Measurements from ENCODE around the gene P4HA2.

Gene P4HA2

GRCh38 chr5:132198571-132198970 lies 29.1 kb downstream of the P4HA2 start:
- H3K36me3 ChIP-seq (ENCODE audit: control insufficient read depth, insufficient read depth, low read length): no peaks in the 10 kb centered on the region
- TF ChIP-seq CTCF (IDR thresholded peaks at IDR 0.05; ENCODE audit: insufficient read depth, low read length, poor library complexity, severe bottlenecking): no peak

GRCh38 chr5:132195727-132196126 lies 31.9 kb downstream of the P4HA2 start:
- Histone ChIP-seq H3K36me3 (ENCODE audit: control insufficient read depth, insufficient read depth, low read length) (no peaks in the 10 kb centered on the region), H3K4me3 (replicated peaks; ENCODE audit: low read depth, low read length) (no peak overlapping the region), H3K27me3 (replicated peaks; ENCODE audit: control insufficient read depth, insufficient read depth, low read length) (no peaks in the 10 kb centered on the region; the same call in 1 of the 2 replicates)
- DNase-seq (ENCODE audit: extremely low read depth, insufficient read length): no peak
- no peak for TF ChIP-seq CTCF (IDR thresholded peaks at IDR 0.05; ENCODE audit: insufficient read depth, low read length, poor library complexity, severe bottlenecking)

More at GRCh38 chr5:132198571-132198970, 29.1 kb downstream of the P4HA2 start:
- Histone ChIP-seq H3K27me3 (replicated peaks; ENCODE audit: control insufficient read depth, insufficient read depth, low read length) (no peaks in the 10 kb centered on the region; the same call in 1 of the 2 replicates), H3K4me3 (replicated peaks; ENCODE audit: low read depth, low read length) (no peak overlapping the region)
- no peak for DNase-seq (ENCODE audit: extremely low read depth, insufficient read length)

- Histone ChIP-seq H3K36me3 (ENCODE audit: control insufficient read depth, insufficient read depth, low read length) (no peaks in the 10 kb centered on the region), H3K27me3 (replicated peaks; ENCODE audit: control insufficient read depth, insufficient read depth, low read length) (no peaks in the 10 kb centered on the region), H3K4me3 (replicated peaks; ENCODE audit: low read depth, low read length) (no peak overlapping the region)
- no peak for TF ChIP-seq CTCF (IDR thresholded peaks at IDR 0.05; ENCODE audit: insufficient read depth, low read length, poor library complexity, severe bottlenecking)
- DNase-seq (ENCODE audit: extremely low read depth, insufficient read length): no peak
Observed at GRCh38 chr5:132193165-132193694, 34.4 kb downstream of the P4HA2 start.

GRCh38 chr5:132190161-132190817 lies 37.4 kb downstream of the P4HA2 start:
- no peaks in the 10 kb centered on the region for H3K27me3 ChIP-seq (replicated peaks; ENCODE audit: control insufficient read depth, insufficient read depth, low read length)
- H3K36me3 ChIP-seq (ENCODE audit: control insufficient read depth, insufficient read depth, low read length): no peaks in the 10 kb centered on the region
- peak; percentile 66 for TF ChIP-seq CTCF (IDR thresholded peaks at IDR 0.05; ENCODE audit: insufficient read depth, low read length, poor library complexity, severe bottlenecking)

GRCh38 chr5:132184588-132184987 lies 43.1 kb downstream of the P4HA2 start:
- DNase-seq (ENCODE audit: extremely low read depth, insufficient read length): no peak
- H3K4me3 ChIP-seq (replicated peaks; ENCODE audit: low read depth, low read length): no peak overlapping the region
- H3K27me3 ChIP-seq (replicated peaks; ENCODE audit: control insufficient read depth, insufficient read depth, low read length): no peaks in the 10 kb centered on the region
- H3K36me3 ChIP-seq (ENCODE audit: control insufficient read depth, insufficient read depth, low read length): no peaks in the 10 kb centered on the region
- TF ChIP-seq CTCF (IDR thresholded peaks at IDR 0.05; ENCODE audit: insufficient read depth, low read length, poor library complexity, severe bottlenecking): no peak

More at GRCh38 chr5:132190161-132190817, 37.4 kb downstream of the P4HA2 start:
- H3K4me3 ChIP-seq (replicated peaks; ENCODE audit: low read depth, low read length): no peak overlapping the region
- no peak for DNase-seq (ENCODE audit: extremely low read depth, insufficient read length)

Measured in GM06990 (cell line).